Measurements from ENCODE around the gene ZNF791. TPM values are rescaled to one million over a fixed set of nuclear protein-coding genes. Genes with fewer than 3 reads are reported as not detected.

ZNF791 gene
- total RNA-seq, 1 donor from 2014 or later: 60.7 TPM

- Histone ChIP-seq H3K79me2 (ENCODE audit: low read depth) (no peaks in the 10 kb centered on the region), H3K4me2 (no peak overlapping the region), H4K20me1 (ENCODE audit: low read depth) (no peaks in the 10 kb centered on the region), H3K4me1 (no peaks in the 10 kb centered on the region), H2AFZ (replicated peaks) (no peak overlapping the region), H3K9me3 (ENCODE audit: low read depth) (no peaks in the 10 kb centered on the region), H3K4me3 (no peak overlapping the region), H3F3A (ENCODE audit: low read depth) (no peaks in the 10 kb centered on the region), H3K36me3 (no peaks in the 10 kb centered on the region), H3K9ac (no peak overlapping the region), H3K27ac (no peak overlapping the region), H3K27me3 (no peaks in the 10 kb centered on the region)
- H3K4me1 Mint-ChIP-seq: peaks cover 5% of the 10 kb centered on the region
- TF ChIP-seq EZH2phosphoT487 (IDR thresholded peaks at IDR 0.05): no peak
- no peak for TF ChIP-seq CTCF (IDR thresholded peaks at IDR 0.05)
- no peak for TF ChIP-seq EZH2 (IDR thresholded peaks at IDR 0.05)
- H3K36me3 Mint-ChIP-seq: peaks cover 4% of the 10 kb centered on the region
- no peak overlapping the region for H3K4me3 Mint-ChIP-seq
- DNase-seq (ENCODE audit: low spot score): no peak
- no peaks in the 10 kb centered on the region for H3K27me3 Mint-ChIP-seq (ENCODE audit: insufficient read depth, low read depth)
- H3K9me3 Mint-ChIP-seq: peaks cover 17% of the 10 kb centered on the region
- no peak overlapping the region for H3K27ac Mint-ChIP-seq
Observed at GRCh38 chr19:12567951-12568350, 42.8 kb upstream of the ZNF791 start.

GRCh38 chr19:12574036-12574435 is 36.7 kb upstream of the ZNF791 start:
- Histone ChIP-seq H4K20me1 (ENCODE audit: low read depth) (no peaks in the 10 kb centered on the region), H3K4me2 (no peak overlapping the region), H2AFZ (replicated peaks) (no peak overlapping the region), H3K79me2 (ENCODE audit: low read depth) (no peaks in the 10 kb centered on the region), H3K4me1 (no peaks in the 10 kb centered on the region), H3K9ac (no peak overlapping the region), H3K36me3 (no peaks in the 10 kb centered on the region), H3K9me3 (ENCODE audit: low read depth) (no peaks in the 10 kb centered on the region), H3K27me3 (no peaks in the 10 kb centered on the region), H3K4me3 (no peak overlapping the region), H3K27ac (no peak overlapping the region), H3F3A (ENCODE audit: low read depth) (no peaks in the 10 kb centered on the region)
- DNase-seq (ENCODE audit: low spot score): no peak
- Mint-ChIP-seq H3K4me3 (no peak overlapping the region), H3K36me3 (peaks cover 29% of the 10 kb centered on the region), H3K4me1 (peaks cover 5% of the 10 kb centered on the region), H3K9me3 (peaks cover 39% of the 10 kb centered on the region), H3K27ac (no peak overlapping the region), H3K27me3 (ENCODE audit: insufficient read depth, low read depth) (peaks cover 4% of the 10 kb centered on the region)
- no peak for TF ChIP-seq EZH2 (IDR thresholded peaks at IDR 0.05)
- no peak for TF ChIP-seq CTCF (IDR thresholded peaks at IDR 0.05)
- TF ChIP-seq EZH2phosphoT487 (IDR thresholded peaks at IDR 0.05): no peak

- no peaks in the 10 kb centered on the region for H3K79me2 ChIP-seq (ENCODE audit: low read depth)
- H3K4me2 ChIP-seq: no peak overlapping the region
- no peak overlapping the region for H2AFZ ChIP-seq (replicated peaks)
- DNase-seq (ENCODE audit: low spot score): no peak
- H3F3A ChIP-seq (ENCODE audit: low read depth): no peaks in the 10 kb centered on the region
- H3K4me1 ChIP-seq: no peaks in the 10 kb centered on the region
- no peaks in the 10 kb centered on the region for H3K27me3 ChIP-seq
- no peak overlapping the region for H3K9ac ChIP-seq
- Mint-ChIP-seq H3K27me3 (ENCODE audit: insufficient read depth, low read depth) (peaks cover 4% of the 10 kb centered on the region), H3K36me3 (peaks cover 56% of the 10 kb centered on the region), H3K27ac (no peak overlapping the region), H3K4me1 (no peaks in the 10 kb centered on the region), H3K9me3 (peaks cover 56% of the 10 kb centered on the region), H3K4me3 (no peak overlapping the region)
- no peaks in the 10 kb centered on the region for H4K20me1 ChIP-seq (ENCODE audit: low read depth)
- TF ChIP-seq EZH2 (IDR thresholded peaks at IDR 0.05) (no peak), CTCF (IDR thresholded peaks at IDR 0.05) (no peak), EZH2phosphoT487 (IDR thresholded peaks at IDR 0.05) (no peak)
- H3K9me3 ChIP-seq (ENCODE audit: low read depth): peaks cover 18% of the 10 kb centered on the region
- peaks cover 27% of the 10 kb centered on the region for H3K36me3 ChIP-seq
- H3K4me3 ChIP-seq: no peak overlapping the region
- H3K27ac ChIP-seq: no peak overlapping the region
Observed at GRCh38 chr19:12578641-12579040, 32.1 kb upstream of the ZNF791 start.

Data from neural progenitor cell (in vitro differentiated cells).